ENCODE results near the gene FBN1. TPM values are rescaled to one million over a fixed set of nuclear protein-coding genes. Genes with fewer than 3 reads are reported as not detected.

The FBN1 gene
- total RNA-seq, 1 donor from 2014 or later: 78.8 TPM

DNA sequence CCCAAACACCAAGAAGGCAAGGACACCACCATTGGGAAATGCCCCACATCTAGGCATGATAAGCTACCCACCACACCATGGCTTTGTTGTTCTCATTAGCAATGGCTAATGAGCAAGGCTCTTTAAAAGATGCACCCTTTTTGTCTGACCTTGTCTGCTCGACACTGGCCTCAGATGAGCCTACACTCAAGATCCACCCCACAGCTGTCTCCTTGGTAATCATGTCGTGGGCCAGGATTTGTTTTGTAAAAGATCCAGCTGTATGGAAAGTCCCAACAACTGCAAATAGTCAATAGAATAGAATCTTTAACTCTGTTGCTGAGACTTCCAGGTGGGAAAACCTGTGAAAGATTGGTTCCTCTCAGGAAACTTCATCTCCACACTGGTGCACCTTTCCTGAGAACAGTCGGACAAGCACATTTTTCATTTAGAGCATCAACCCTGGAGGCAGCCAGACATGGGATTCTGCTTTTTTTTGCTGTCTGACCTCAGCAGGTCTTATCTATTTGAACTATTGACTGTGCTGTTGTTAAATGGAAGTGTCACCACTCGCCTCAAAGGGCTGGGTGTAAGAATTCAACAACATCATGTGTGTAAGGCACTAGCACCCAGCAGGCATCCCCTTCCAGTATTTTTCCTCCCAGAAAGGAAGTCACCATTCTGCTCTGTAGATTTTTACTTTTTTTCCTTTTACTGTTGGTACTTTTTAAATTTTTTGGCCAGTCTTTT lies 278.8 kb downstream of the FBN1 start:
- no peaks in the 10 kb centered on the region for H3K9me3 Mint-ChIP-seq
- no peak overlapping the region for H3K27ac ChIP-seq
- no peak overlapping the region for H3K4me2 ChIP-seq
- H3K4me1 Mint-ChIP-seq: no peaks in the 10 kb centered on the region
- no peak overlapping the region for H3K4me3 ChIP-seq
- no peak overlapping the region for H2AFZ ChIP-seq (replicated peaks)
- H4K20me1 ChIP-seq (ENCODE audit: low read depth): no peaks in the 10 kb centered on the region
- TF ChIP-seq, protein P1, sequence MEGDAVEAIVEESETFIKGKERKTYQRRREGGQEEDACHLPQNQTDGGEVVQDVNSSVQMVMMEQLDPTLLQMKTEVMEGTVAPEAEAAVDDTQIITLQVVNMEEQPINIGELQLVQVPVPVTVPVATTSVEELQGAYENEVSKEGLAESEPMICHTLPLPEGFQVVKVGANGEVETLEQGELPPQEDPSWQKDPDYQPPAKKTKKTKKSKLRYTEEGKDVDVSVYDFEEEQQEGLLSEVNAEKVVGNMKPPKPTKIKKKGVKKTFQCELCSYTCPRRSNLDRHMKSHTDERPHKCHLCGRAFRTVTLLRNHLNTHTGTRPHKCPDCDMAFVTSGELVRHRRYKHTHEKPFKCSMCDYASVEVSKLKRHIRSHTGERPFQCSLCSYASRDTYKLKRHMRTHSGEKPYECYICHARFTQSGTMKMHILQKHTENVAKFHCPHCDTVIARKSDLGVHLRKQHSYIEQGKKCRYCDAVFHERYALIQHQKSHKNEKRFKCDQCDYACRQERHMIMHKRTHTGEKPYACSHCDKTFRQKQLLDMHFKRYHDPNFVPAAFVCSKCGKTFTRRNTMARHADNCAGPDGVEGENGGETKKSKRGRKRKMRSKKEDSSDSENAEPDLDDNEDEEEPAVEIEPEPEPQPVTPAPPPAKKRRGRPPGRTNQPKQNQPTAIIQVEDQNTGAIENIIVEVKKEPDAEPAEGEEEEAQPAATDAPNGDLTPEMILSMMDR (IDR thresholded peaks at IDR 0.05): no peak
- TF ChIP-seq EZH2 (IDR thresholded peaks at IDR 0.05) (no peak), EZH2phosphoT487 (IDR thresholded peaks at IDR 0.05) (no peak)
- H3K27ac Mint-ChIP-seq: no peak overlapping the region
- H3K36me3 Mint-ChIP-seq: no peaks in the 10 kb centered on the region
- no peaks in the 10 kb centered on the region for H3K36me3 ChIP-seq
- no peak overlapping the region for H3K4me3 Mint-ChIP-seq
- no peak overlapping the region for H3K9ac ChIP-seq
- H3K9me3 ChIP-seq (ENCODE audit: low read depth): no peaks in the 10 kb centered on the region
- H3F3A ChIP-seq (ENCODE audit: low read depth): no peaks in the 10 kb centered on the region
- H3K27me3 ChIP-seq: no peaks in the 10 kb centered on the region
- DNase-seq (ENCODE audit: low spot score): no peak
- no peaks in the 10 kb centered on the region for H3K4me1 ChIP-seq
- peaks cover 8% of the 10 kb centered on the region for H3K27me3 Mint-ChIP-seq (ENCODE audit: insufficient read depth, low read depth)
- no peaks in the 10 kb centered on the region for H3K79me2 ChIP-seq (ENCODE audit: low read depth)

DNA sequence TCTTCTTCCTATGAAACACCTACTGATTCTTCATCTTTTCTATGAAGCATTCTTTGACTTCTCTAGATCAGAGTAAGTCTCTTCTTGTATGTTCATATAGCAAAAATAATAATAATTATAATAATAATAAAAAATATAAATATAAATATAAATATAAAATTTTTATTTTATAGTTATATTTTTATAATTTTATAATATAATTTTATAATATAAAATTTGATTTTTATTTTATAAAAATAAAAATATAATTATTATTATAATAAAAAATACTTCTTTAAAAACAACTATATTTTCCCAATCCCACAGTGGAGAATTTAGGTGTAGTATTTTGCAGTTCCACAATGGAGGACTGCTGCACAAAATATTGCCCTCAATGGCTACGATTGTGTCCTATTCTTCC lies 279.9 kb downstream of the FBN1 start:
- no peak overlapping the region for H3K9ac ChIP-seq
- no peak overlapping the region for H3K4me3 Mint-ChIP-seq

DNA sequence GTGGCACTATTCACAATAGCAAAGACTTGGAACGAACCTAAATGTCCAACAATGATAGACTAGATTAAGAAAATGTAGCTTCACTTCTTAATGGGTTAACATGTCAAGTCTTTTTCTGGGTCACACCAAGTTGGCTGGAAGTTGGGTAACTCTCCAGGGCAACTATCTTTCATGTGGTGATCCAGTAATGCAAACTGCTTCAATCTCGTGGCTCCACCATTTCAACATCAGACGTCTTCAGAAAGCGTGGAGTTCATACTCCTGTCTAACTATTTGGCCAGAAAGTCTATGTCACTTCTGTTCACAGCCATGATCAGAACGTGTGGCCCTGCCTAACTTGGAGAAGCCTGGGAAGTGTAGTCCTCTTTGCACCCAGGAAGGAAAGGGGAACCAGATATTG lies 282.0 kb downstream of the FBN1 start:
- Mint-ChIP-seq H3K9me3 (no peaks in the 10 kb centered on the region), H3K27me3 (ENCODE audit: insufficient read depth, low read depth) (no peaks in the 10 kb centered on the region), H3K4me1 (peaks cover 5% of the 10 kb centered on the region), H3K36me3 (no peaks in the 10 kb centered on the region), H3K27ac (no peak overlapping the region), H3K4me3 (no peak overlapping the region)
- Histone ChIP-seq H3K4me1 (peaks cover 7% of the 10 kb centered on the region), H3K79me2 (ENCODE audit: low read depth) (no peaks in the 10 kb centered on the region), H3K9me3 (ENCODE audit: low read depth) (no peaks in the 10 kb centered on the region), H2AFZ (replicated peaks) (no peak overlapping the region), H3K27me3 (no peaks in the 10 kb centered on the region), H3K4me2 (no peak overlapping the region), H3K27ac (no peak overlapping the region), H4K20me1 (ENCODE audit: low read depth) (no peaks in the 10 kb centered on the region), H3K4me3 (no peak overlapping the region), H3K9ac (no peak overlapping the region), H3K36me3 (no peaks in the 10 kb centered on the region), H3F3A (ENCODE audit: low read depth) (no peaks in the 10 kb centered on the region)
- DNase-seq (ENCODE audit: low spot score): no peak
- TF ChIP-seq EZH2phosphoT487 (IDR thresholded peaks at IDR 0.05) (no peak), EZH2 (IDR thresholded peaks at IDR 0.05) (no peak)
- TF ChIP-seq, protein P1 (IDR thresholded peaks at IDR 0.05): no peak

More for the DNA sequence above, 279.9 kb downstream of the FBN1 start:
- H3K9me3 ChIP-seq (ENCODE audit: low read depth): no peaks in the 10 kb centered on the region
- H3K4me2 ChIP-seq: no peak overlapping the region
- H4K20me1 ChIP-seq (ENCODE audit: low read depth): no peaks in the 10 kb centered on the region
- no peak for DNase-seq (ENCODE audit: low spot score)
- no peak overlapping the region for H2AFZ ChIP-seq (replicated peaks)
- H3F3A ChIP-seq (ENCODE audit: low read depth): no peaks in the 10 kb centered on the region
- no peak overlapping the region for H3K4me3 ChIP-seq
- Mint-ChIP-seq H3K4me1 (no peaks in the 10 kb centered on the region), H3K9me3 (no peaks in the 10 kb centered on the region), H3K36me3 (no peaks in the 10 kb centered on the region), H3K27ac (no peak overlapping the region), H3K27me3 (ENCODE audit: insufficient read depth, low read depth) (peaks cover 2% of the 10 kb centered on the region)
- no peaks in the 10 kb centered on the region for H3K36me3 ChIP-seq
- H3K27me3 ChIP-seq: no peaks in the 10 kb centered on the region
- TF ChIP-seq EZH2phosphoT487 (IDR thresholded peaks at IDR 0.05) (no peak), EZH2 (IDR thresholded peaks at IDR 0.05) (no peak)
- TF ChIP-seq, protein P1 (IDR thresholded peaks at IDR 0.05): no peak
- H3K79me2 ChIP-seq (ENCODE audit: low read depth): no peaks in the 10 kb centered on the region
- H3K4me1 ChIP-seq: no peaks in the 10 kb centered on the region
- H3K27ac ChIP-seq: no peak overlapping the region

Data from neural progenitor cell (in vitro differentiated cells).